GM18517 (cell line): ENCODE results near the gene ALX1.
"Not testable (repeated sequence)": the region's sequence is repeated elsewhere in the genome, so short reads cannot be mapped to it uniquely, and the experiment has no call there.

Experiments used
- ATAC-seq: cut with Tn5 transposase; IDR thresholded peaks from one replicate; pipeline ENCODE4 v1.9.1; 2021; ENCODE audit warnings: mild to moderate bottlenecking, moderate library complexity; ENCODE audit not compliant: unreplicated experiment

Gene ALX1

DNA sequence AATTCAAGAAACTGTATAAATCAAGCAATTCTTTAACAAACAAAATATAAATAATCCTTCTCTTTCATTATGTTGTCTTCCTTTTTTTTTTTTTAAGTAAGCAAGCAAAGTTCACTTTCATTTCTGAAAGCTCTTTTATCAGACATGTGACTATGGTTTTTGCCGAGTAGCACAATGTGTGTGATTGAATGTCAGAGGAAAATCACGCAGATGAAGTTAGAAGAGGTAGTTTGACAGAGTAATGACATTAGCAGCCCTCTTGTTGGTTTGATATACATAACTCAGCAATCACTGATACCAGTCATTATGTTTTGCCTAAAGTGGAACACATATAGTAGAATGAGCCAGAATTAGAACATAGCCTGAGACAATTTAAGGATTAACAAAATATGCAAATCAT is 19.0 kb downstream of the ALX1 start:
- no peak for ATAC-seq

DNA sequence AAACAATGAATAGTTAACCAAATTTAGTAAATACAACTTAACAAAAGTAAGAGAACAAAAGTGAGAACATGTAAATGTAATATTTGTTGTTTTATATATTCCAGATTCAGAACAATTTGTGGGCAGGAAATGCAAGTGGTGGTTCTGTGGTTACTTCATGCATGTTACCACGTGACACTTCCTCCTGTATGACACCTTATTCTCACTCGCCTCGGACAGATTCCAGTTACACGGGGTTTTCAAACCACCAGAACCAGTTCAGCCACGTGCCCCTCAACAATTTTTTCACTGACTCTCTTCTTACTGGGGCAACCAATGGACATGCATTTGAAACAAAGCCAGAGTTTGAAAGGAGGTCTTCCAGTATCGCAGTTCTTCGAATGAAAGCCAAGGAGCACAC is 21.0 kb downstream of the ALX1 start:
- ATAC-seq: peak; percentile 57

DNA sequence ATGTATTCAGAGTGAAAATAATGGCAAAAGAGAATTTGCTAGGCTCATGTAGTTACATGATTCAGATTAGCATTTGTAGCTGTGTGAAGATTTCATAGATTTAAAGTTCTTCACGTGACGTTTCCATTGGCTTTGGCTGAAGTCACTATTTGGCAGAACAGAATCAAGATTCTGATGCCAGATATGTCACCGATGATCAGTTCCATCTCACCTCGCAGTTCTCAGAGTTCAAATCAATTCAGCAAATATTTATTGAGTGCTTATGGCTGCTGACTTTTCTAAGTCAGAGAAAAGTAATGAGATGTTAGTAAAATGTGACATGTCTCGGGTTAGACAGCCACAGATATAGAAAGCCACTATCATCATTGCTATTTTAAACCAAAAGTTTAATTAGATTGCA is 28.4 kb downstream of the ALX1 start:
- ATAC-seq: no peak

DNA sequence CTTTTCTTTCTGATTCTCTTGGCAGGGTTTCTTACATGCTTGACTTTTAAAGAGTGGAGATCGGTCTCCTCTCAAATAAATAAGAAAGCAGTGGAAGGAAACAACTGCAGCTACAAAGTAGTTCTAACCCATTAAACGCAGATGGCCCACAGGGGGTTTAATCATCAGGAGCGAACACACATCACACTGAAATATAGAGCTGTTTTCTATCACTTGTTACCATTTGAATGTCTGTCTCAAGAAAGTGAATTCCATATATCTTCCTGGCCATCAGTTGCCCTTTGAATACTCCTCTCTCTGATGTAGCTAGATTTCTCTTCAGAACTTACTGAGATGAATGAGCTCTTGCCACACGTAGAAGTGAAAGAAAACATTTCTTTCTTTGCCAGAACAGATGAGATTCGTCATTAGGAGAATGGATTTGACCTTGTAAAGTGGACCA is 29.1 kb downstream of the ALX1 start:
- ATAC-seq: no peak

DNA sequence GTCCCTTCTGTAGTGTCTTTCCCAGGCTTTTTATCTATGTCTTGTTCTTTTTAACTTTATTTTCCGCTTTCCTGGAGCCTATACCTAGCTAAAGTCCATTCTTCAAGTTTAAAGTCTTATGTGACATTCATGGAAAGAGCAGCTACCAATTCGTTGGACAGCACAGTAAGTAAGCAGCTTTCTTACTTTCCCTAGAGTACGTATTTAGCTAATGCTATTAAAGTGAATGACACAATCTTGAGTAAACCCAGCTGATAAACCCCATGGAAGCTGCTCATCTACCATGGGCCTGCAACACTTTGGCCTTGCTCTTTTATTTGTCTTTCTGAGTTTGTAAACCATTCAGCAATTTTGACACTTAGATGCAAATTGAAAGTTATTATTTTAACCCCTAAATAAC is 30.0 kb downstream of the ALX1 start:
- ATAC-seq: no peak

DNA sequence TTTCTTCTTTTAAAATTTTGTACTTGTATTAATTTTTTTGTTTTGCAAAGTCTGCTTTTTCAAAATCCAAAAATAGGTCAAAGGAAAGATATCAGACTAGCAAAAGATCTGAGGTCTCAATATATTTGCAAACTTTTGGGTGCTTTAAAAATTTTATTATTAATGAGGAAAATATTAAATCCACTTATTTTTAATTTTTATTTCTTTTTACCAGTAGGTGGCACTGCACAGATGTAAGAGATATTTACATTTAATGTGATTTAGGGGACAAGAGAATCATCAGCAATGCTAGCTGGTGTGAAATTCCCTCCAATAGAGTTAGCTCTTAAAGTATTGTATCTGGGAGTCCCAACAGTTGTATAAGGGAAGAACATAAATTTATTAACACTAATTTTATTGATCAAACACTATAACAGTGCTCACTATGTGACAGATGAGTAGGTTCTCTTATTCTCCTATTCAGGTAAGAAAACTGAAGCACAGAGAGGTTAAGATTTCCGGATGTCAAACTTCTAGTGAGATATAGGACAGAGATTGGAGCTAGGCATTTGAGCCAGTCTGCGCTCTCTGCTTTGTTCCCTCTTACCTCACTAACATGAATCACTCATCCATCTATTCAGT is 30.5 kb downstream of the ALX1 start:
- no peak for ATAC-seq

DNA sequence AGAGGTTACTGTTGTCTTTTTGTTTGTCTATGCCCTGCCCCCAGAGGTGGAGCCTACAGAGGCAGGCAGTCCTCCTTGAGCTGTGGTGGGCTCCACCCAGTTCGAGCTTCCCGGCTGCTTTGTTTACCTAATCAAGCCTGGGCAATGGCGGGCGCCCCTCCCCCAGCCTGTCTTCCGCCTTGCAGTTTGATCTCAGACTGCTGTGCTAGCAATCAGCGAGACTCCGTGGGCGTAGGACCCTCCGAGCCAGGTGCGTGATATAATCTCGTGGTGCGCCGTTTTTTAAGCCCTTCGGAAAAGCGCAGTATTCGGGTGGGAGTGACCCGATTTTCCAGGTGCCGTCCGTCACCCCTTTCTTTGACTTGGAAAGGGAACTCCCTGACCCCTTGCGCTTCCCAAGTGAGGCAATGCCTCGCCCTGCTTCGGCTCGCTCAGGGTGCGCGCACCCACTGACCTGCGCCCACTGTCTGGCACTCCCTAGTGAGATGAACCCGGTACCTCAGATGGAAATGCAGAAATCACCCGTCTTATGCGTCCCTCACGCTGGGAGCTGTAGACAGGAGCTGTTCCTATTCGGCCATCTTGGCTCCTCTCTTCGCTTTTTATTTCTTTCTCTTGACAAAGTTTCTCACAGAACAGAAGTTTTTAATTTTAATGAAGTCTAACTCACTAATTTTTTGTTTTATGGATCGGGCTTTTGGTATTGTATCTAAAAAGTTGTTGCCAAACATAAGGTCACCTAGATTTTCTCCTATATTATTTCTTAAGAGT is 38.0 kb downstream of the ALX1 start:
- not testable (repeated sequence) for ATAC-seq

DNA sequence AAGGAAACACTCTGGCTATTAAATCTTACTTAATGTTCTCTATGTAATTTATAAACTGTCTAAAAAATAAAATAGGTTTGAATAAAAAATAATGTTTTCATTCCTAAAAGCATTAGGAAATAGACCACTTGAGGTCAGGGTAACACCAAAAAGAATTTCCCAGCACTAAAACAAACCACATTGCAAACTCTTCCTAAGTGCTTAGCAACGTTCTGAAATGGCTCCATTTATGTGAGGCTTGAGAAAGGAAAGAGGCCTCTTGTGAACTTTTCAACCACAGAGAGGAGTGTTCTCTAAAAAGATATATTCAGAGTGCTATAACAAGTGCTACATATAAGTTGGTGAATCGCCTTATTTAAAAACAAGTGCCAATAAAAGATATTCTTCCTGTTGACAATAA is 42.7 kb downstream of the ALX1 start:
- ATAC-seq: no peak

DNA sequence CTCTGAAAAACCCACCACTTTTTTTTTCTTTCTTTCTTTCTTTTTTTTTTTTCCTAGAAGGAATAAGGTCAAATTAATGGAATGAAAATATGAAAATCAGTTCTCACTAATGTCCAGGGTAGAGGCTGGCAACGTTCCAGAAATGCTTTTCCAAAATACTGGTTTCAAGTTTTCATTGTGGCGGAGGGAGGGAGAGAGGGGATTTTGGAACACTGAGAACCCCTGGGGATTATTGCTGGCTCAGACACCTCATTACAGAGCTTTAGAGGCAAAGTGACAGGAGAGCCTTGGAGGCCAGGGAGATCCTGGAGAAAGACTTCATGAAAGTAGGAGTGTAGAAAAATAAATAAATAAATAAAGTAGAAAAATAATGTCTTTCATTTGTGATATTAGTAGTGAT is 45.4 kb downstream of the ALX1 start:
- ATAC-seq: no peak

DNA sequence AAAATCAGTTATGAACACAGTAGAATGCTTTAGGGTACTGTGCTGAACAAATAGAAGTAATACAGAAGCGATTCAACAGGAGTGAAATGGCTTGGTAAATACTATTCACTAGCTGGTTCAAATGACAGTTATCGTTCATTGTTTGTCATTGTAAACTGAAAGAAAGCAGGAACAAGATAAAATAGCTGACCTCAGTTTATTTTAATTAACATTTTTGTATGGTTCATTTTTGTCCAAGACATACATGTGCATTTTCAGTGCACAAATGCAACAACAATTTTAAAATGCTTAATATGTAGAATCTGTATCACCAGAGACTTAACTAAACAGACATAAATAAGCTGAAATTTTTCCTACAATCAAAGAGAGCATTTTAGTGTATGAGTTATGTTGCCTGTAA is 49.9 kb downstream of the ALX1 start:
- ATAC-seq: no peak

DNA sequence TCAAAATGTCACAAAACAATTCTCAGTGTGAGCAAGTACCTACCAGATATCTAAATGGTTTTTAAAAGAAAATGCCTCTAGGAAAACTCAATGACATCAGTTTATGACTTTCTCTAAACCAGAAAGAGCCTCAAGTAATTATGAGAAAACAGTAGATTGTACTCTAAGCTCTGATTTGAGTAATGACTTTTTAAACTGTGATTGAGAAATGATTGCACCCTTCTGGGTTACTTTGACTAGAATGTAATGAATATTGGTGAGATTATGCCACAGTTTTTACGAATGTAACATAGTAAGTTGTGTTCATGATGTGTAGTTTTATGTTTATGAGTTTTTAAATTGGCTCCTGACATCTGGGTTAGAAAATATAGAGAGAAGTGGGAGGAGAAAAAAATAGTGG is 68.8 kb downstream of the ALX1 start:
- no peak for ATAC-seq

DNA sequence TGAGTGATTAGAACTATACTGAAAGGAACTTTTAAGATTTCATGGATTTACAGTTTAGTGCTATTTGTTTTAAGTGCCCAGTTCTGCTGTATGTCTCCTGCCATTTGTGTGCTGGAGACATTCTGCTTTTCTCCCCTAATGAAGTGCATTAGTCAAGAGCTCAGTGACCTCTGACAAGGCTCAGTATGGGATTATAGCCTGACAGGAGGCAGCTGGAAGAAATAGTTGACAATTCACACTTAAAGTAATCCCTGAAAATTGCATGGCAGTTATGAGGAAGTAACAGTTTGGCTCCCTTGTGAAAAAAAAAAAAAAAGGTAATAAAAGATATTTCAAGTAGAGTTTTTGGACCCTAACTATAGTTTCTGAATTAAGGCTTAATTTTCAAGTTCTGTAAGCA is 70.3 kb downstream of the ALX1 start:
- ATAC-seq: no peak
